HepG2 (cell line): Measurements from ENCODE around the gene RPEL1. TPM values are rescaled to one million over a fixed set of nuclear protein-coding genes. Genes with fewer than 3 reads are reported as not detected.
A peak's percentile ranks its signal among the peaks of the same experiment; 100 is the strongest.

ENCODE experiments used
- ARNT ChIP-seq: fragments of 450-650 bp; IDR thresholded peaks from 2 replicates; pipeline ENCODE4 v1.6.1; 2017
- ATF4 ChIP-seq, 2 experiments: fragments of 450-650 bp in 1 of 2; sonication (generic) in 1 of 2; formaldehyde crosslinking; IDR thresholded peaks; 2 replicates each; pipeline versions ENCODE4 v1.5.0 to v1.8.0; 2020 to 2022; ENCODE audit warnings: mild to moderate bottlenecking in 1 of 2, missing genetic modification reagents in 1 of 2
- BATF2 ChIP-seq: sonication (generic); formaldehyde crosslinking; IDR thresholded peaks from 2 replicates; pipeline ENCODE4 v1.8.0; 2022; ENCODE audit warnings: mild to moderate bottlenecking, missing genetic modification reagents, moderate library complexity
- DPF2 ChIP-seq: sonication (generic); formaldehyde crosslinking; IDR thresholded peaks from 2 replicates; pipeline ENCODE4 v1.4.0; 2020; ENCODE audit warnings: mild to moderate bottlenecking, low read depth, missing genetic modification reagents, borderline replicate concordance
- EP300 ChIP-seq, 3 experiments: sonication (generic) in 1 of 3; formaldehyde crosslinking in 1 of 3; IDR thresholded peaks; 2 replicates each; pipeline versions ENCODE4 v1.5.1 to v1.6.1; 2011 to 2020; ENCODE audit warnings: low read depth in 2 of 3, low read length in 2 of 3, borderline replicate concordance in 1 of 3, improper control_type of control experiment in 1 of 3, mild to moderate bottlenecking in 1 of 3, missing genetic modification reagents in 1 of 3, moderate library complexity in 1 of 3
- HNRNPH1 ChIP-seq: fragments of 200-400 bp; formaldehyde crosslinking; optimal IDR thresholded peaks from 2 replicates; pipeline ENCODE3; 2017; ENCODE audit warnings: mild to moderate bottlenecking, low read depth, low read length
- HOXA7 ChIP-seq: sonication (generic); formaldehyde crosslinking; IDR thresholded peaks from 2 replicates; pipeline ENCODE4 v1.8.1; 2022; ENCODE audit warnings: mild to moderate bottlenecking, missing genetic modification reagents, moderate library complexity
- MXD4 ChIP-seq: IDR thresholded peaks from 2 replicates; pipeline ENCODE4 v1.6.1; 2016; ENCODE audit warnings: mild to moderate bottlenecking, missing biosample characterization, missing genetic modification reagents
- NCOA2 ChIP-seq: sonication (generic); formaldehyde crosslinking; IDR thresholded peaks from 2 replicates; pipeline ENCODE4 v1.8.0; 2022; ENCODE audit warnings: inconsistent platforms
- TARDBP ChIP-seq: sonication (generic); formaldehyde crosslinking; IDR thresholded peaks from 2 replicates; pipeline ENCODE4 v1.8.0; 2022; ENCODE audit warnings: mild to moderate bottlenecking, missing genetic modification reagents
- TEAD3 ChIP-seq: optimal IDR thresholded peaks from 2 replicates; pipeline ENCODE3; 2016; ENCODE audit warnings: borderline replicate concordance
- TFAP4 ChIP-seq: sonication (generic); IDR thresholded peaks from 2 replicates; pipeline ENCODE4 v1.6.1; 2016; ENCODE audit warnings: low read depth, borderline replicate concordance
- TFDP2 ChIP-seq: sonication (generic); formaldehyde crosslinking; IDR thresholded peaks from 2 replicates; pipeline ENCODE4 v1.4.0; 2020; ENCODE audit warnings: missing genetic modification reagents
- ZFP36L2 ChIP-seq: sonication (generic); formaldehyde crosslinking; IDR thresholded peaks from 2 replicates; pipeline ENCODE4 v1.4.0; 2020; ENCODE audit warnings: missing genetic modification reagents
- ZFY ChIP-seq: sonication (generic); formaldehyde crosslinking; IDR thresholded peaks from 2 replicates; pipeline ENCODE4 v1.4.0; 2020; ENCODE audit warnings: missing genetic modification reagents
- ZKSCAN8 ChIP-seq: IDR thresholded peaks from 2 replicates; pipeline ENCODE4 v1.6.1; 2016; ENCODE audit warnings: borderline replicate concordance, missing genetic modification reagents, missing compliant biosample characterization
- ZNF121 ChIP-seq: sonication (generic); formaldehyde crosslinking; IDR thresholded peaks from 2 replicates; pipeline ENCODE4 v1.5.0; 2020; ENCODE audit warnings: mild to moderate bottlenecking, missing genetic modification reagents
- ZNF143 ChIP-seq: sonication (generic); formaldehyde crosslinking; IDR thresholded peaks from 2 replicates; pipeline ENCODE4 v1.4.0; 2020; ENCODE audit warnings: missing genetic modification reagents
- ZNF230 ChIP-seq: sonication (generic); formaldehyde crosslinking; IDR thresholded peaks from 2 replicates; pipeline ENCODE4 v1.4.0; 2020; ENCODE audit warnings: mild to moderate bottlenecking, missing genetic modification reagents
- ZNF232 ChIP-seq: sonication (generic); formaldehyde crosslinking; IDR thresholded peaks from 2 replicates; pipeline ENCODE4 v1.4.0; 2020; ENCODE audit warnings: missing genetic modification reagents, borderline replicate concordance
- ZNF513 ChIP-seq: sonication (generic); formaldehyde crosslinking; conservative IDR thresholded peaks from 2 replicates; pipeline ENCODE4 v1.5.0; 2020; ENCODE audit warnings: missing genetic modification reagents
- ZNF530 ChIP-seq: sonication (generic); formaldehyde crosslinking; IDR thresholded peaks from 2 replicates; pipeline ENCODE4 v1.5.0; 2020; ENCODE audit warnings: low read depth, mild to moderate bottlenecking, missing genetic modification reagents
- ZNF546 ChIP-seq: sonication (generic); formaldehyde crosslinking; conservative IDR thresholded peaks from 2 replicates; pipeline ENCODE4 v1.8.1; 2023; ENCODE audit warnings: mild to moderate bottlenecking, missing genetic modification reagents
- ZNF558 ChIP-seq: sonication (generic); formaldehyde crosslinking; IDR thresholded peaks from 2 replicates; pipeline ENCODE4 v1.9.0; 2022; ENCODE audit warnings: mild to moderate bottlenecking, missing genetic modification reagents, borderline replicate concordance
- ZNF768 ChIP-seq: sonication (generic); formaldehyde crosslinking; IDR thresholded peaks from 2 replicates; pipeline ENCODE4 v1.4.0; 2020; ENCODE audit warnings: missing genetic modification reagents
- ZNF775 ChIP-seq: sonication (generic); formaldehyde crosslinking; IDR thresholded peaks from 2 replicates; pipeline ENCODE4 v1.4.0; 2020; ENCODE audit warnings: missing genetic modification reagents, mild to moderate bottlenecking, moderate library complexity, borderline replicate concordance
- polyA plus RNA-seq, 8 experiments: library from polyadenylated mRNA; depleted of rRNA in 3 of 8; stranded (reverse) in 7 of 8; unstranded in 1 of 8; fragments of >200 nt; fragmentation: Illumina TruSeq in 4 of 8; extraction: Trizol in 4 of 8; gene quantifications; 2 replicates each; pipeline versions ENCODE4 v1.2.1 to v1.2.3, GENCODE V29; 2011 to 2016; ENCODE audit warnings: low read depth in 4 of 8, missing spikeins in 1 of 8, mixed read lengths in 1 of 8; ENCODE audit not compliant: insufficient read depth in 1 of 8
- total RNA-seq, 5 experiments: library from RNA; depleted of rRNA; stranded (reverse); fragments of >200 nt; fragmentation: Illumina TruSeq; extraction: Trizol; gene quantifications; 2 replicates each; pipeline ENCODE4 v1.2.3, GENCODE V29; 2016; ENCODE audit warnings: low read depth in 1 of 5

RPEL1 gene
- total and polyA plus RNA-seq, 2 of the 13 experiments (the other 11 are each of a cell fraction or from before 2014, with no cell fraction given): 0.04 to 0.07 TPM

GRCh38 chr10:103231047-103231551, 14.6 kb upstream of the RPEL1 start (continued):
- TF ChIP-seq ZNF143: no peak
- no peak for TF ChIP-seq ZNF775 (CRISPR knock-in tag)
- TF ChIP-seq ATF4 (CRISPR knock-in tag; IDR thresholded peaks at IDR 0.05): peak in 1 of 2 experiments; percentile 56; a peak in 2 of 4 replicates
- no peak for TF ChIP-seq ZNF530 (CRISPR knock-in tag)
- no peak for TF ChIP-seq HNRNPH1
- TF ChIP-seq MXD4 (CRISPR knock-in tag): 0 out of 2 replicates have a peak, but pooled peaks have one; percentile 17
- TF ChIP-seq ZFY (CRISPR knock-in tag): no peak
- TF ChIP-seq NCOA2 (CRISPR knock-in tag): peak; percentile 86
- no peak for TF ChIP-seq ZNF558
- peak; percentile 51; the same call in 1 of the 2 replicates for TF ChIP-seq TARDBP (CRISPR knock-in tag)
- peak; percentile 68; the same call in 1 of the 2 replicates for TF ChIP-seq DPF2
- TF ChIP-seq ZNF121 (CRISPR knock-in tag): no peak
- TF ChIP-seq ZNF230: no peak
- no peak for TF ChIP-seq BATF2
- no peak for TF ChIP-seq ARNT
- TF ChIP-seq TEAD3: peak; percentile 99
- no peak; the same call in 1 of the 2 replicates for TF ChIP-seq ZNF232
- no peak for TF ChIP-seq ZNF546 (CRISPR knock-in tag)
- no peak for TF ChIP-seq ZFP36L2 (CRISPR knock-in tag)
- TF ChIP-seq ZKSCAN8 (CRISPR knock-in tag): no peak
- peak; percentile 29 to 90; a peak in 2 of 4 replicates for TF ChIP-seq EP300 (IDR thresholded peaks at IDR 0.05; ENCODE audit: low read depth in 2 of 2, low read length in 2 of 2)
- TF ChIP-seq EP300 (CRISPR knock-in tag; IDR thresholded peaks at IDR 0.05; ENCODE audit: borderline replicate concordance): peak; percentile 82; the same call in 1 of the 2 replicates
- no peak for TF ChIP-seq ZNF513 (CRISPR knock-in tag)
- TF ChIP-seq HOXA7 (CRISPR knock-in tag): no peak
- no peak for TF ChIP-seq TFDP2 (CRISPR knock-in tag)
- TF ChIP-seq ZNF768 (CRISPR knock-in tag): no peak
- TF ChIP-seq TFAP4: peak; percentile 27; the same call in 1 of the 2 replicates
